HepG2 (cell line): ENCODE data around the gene ALG14. TPM values are rescaled to one million over a fixed set of nuclear protein-coding genes. Genes with fewer than 3 reads are reported as not detected.

Experiments
- ATF2 ChIP-seq: sonication (generic); formaldehyde crosslinking; IDR thresholded peaks from 2 replicates; pipeline ENCODE4 v1.4.0; 2020; ENCODE audit warnings: missing genetic modification reagents
- BCL6 ChIP-seq: IDR thresholded peaks from 2 replicates; pipeline ENCODE4 v1.6.1; 2016; ENCODE audit warnings: missing genetic modification reagents, missing compliant biosample characterization
- DNMT1 ChIP-seq: sonication (generic); formaldehyde crosslinking; IDR thresholded peaks from 2 replicates; pipeline ENCODE4 v1.5.1; 2020; ENCODE audit warnings: mild to moderate bottlenecking, missing genetic modification reagents
- EEA1 ChIP-seq: sonication (generic); formaldehyde crosslinking; IDR thresholded peaks from 2 replicates; pipeline ENCODE4 v1.5.1; 2020; ENCODE audit warnings: mild to moderate bottlenecking, missing genetic modification reagents, borderline replicate concordance
- GTF3A ChIP-seq: sonication (generic); formaldehyde crosslinking; conservative IDR thresholded peaks from 2 replicates; pipeline ENCODE4 v1.4.0; 2020; ENCODE audit warnings: mild to moderate bottlenecking, missing genetic modification reagents
- HHEX ChIP-seq: IDR thresholded peaks from 2 replicates; pipeline ENCODE4 v1.6.1; 2016; ENCODE audit warnings: control low read depth
- HMGA1 ChIP-seq: sonication (generic); formaldehyde crosslinking; conservative IDR thresholded peaks from 2 replicates; pipeline ENCODE4 v1.4.0; 2020; ENCODE audit warnings: missing genetic modification reagents
- HNF4G ChIP-seq, 2 experiments: sonication (generic) in 1 of 2; formaldehyde crosslinking in 1 of 2; IDR thresholded peaks; 2 replicates each; pipeline versions ENCODE4 v1.4.0 to v1.6.1; 2011 to 2020; ENCODE audit warnings: borderline replicate concordance in 2 of 2, low read depth in 2 of 2, mild to moderate bottlenecking in 2 of 2, low read length in 1 of 2, missing genetic modification reagents in 1 of 2, moderate library complexity in 1 of 2
- IRF2 ChIP-seq: IDR thresholded peaks from 2 replicates; pipeline ENCODE4 v1.6.1; 2018; ENCODE audit warnings: missing genetic modification reagents, missing compliant biosample characterization
- KDM6A ChIP-seq: IDR thresholded peaks from 2 replicates; pipeline ENCODE4 v1.6.1; 2016; ENCODE audit warnings: low read depth
- MAFF ChIP-seq: IDR thresholded peaks from 2 replicates; pipeline ENCODE4 v1.6.1; 2011; ENCODE audit warnings: low read depth, low read length, improper control_type of control experiment
- MIER3 ChIP-seq: IDR thresholded peaks from 2 replicates; pipeline ENCODE4 v1.6.1; 2016; ENCODE audit warnings: missing compliant biosample characterization, borderline replicate concordance
- NR2C2 ChIP-seq: sonication (generic); formaldehyde crosslinking; IDR thresholded peaks from 2 replicates; pipeline ENCODE4 v1.4.0; 2020; ENCODE audit warnings: missing genetic modification reagents, mild to moderate bottlenecking, moderate library complexity, borderline replicate concordance
- NRL ChIP-seq: sonication (generic); formaldehyde crosslinking; IDR thresholded peaks from 2 replicates; pipeline ENCODE4 v1.5.0; 2020; ENCODE audit warnings: missing genetic modification reagents, mild to moderate bottlenecking, moderate library complexity, borderline replicate concordance
- RARA ChIP-seq: IDR thresholded peaks from 2 replicates; pipeline ENCODE4 v1.6.1; 2016; ENCODE audit warnings: missing genetic modification reagents, missing compliant biosample characterization
- RCOR2 ChIP-seq: IDR thresholded peaks from 2 replicates; pipeline ENCODE4 v1.6.1; 2016; ENCODE audit warnings: missing biosample characterization, missing genetic modification reagents
- REPIN1 ChIP-seq: sonication (generic); formaldehyde crosslinking; IDR thresholded peaks from 2 replicates; pipeline ENCODE4 v1.8.0; 2022; ENCODE audit warnings: missing genetic modification reagents, low read depth, mild to moderate bottlenecking, borderline replicate concordance
- SALL1 ChIP-seq: sonication (generic); formaldehyde crosslinking; IDR thresholded peaks from 2 replicates; pipeline ENCODE4 v1.8.0; 2022; ENCODE audit warnings: mild to moderate bottlenecking, missing genetic modification reagents
- TCF7 ChIP-seq: sonication (generic); IDR thresholded peaks from 2 replicates; pipeline ENCODE4 v1.6.1; 2016; ENCODE audit warnings: antibody characterized with exemption, low read depth
- TGIF2 ChIP-seq: IDR thresholded peaks from 2 replicates; pipeline ENCODE4 v1.6.1; 2016; ENCODE audit warnings: control low read depth, missing compliant biosample characterization
- TOPORS ChIP-seq: sonication (generic); formaldehyde crosslinking; IDR thresholded peaks from 2 replicates; pipeline ENCODE4 v1.8.0; 2023; ENCODE audit warnings: mild to moderate bottlenecking, missing genetic modification reagents
- ZNF263 ChIP-seq: sonication (generic); formaldehyde crosslinking; IDR thresholded peaks from 2 replicates; pipeline ENCODE4 v1.4.0; 2020; ENCODE audit warnings: missing genetic modification reagents
- ZNF629 ChIP-seq: sonication (generic); formaldehyde crosslinking; conservative IDR thresholded peaks from 2 replicates; pipeline ENCODE4 v1.5.0; 2020; ENCODE audit warnings: missing genetic modification reagents
- ZNF646 ChIP-seq: sonication (generic); formaldehyde crosslinking; IDR thresholded peaks from 2 replicates; pipeline ENCODE4 v1.9.0; 2021; ENCODE audit warnings: mild to moderate bottlenecking, missing genetic modification reagents
- ZNF775 ChIP-seq: sonication (generic); formaldehyde crosslinking; IDR thresholded peaks from 2 replicates; pipeline ENCODE4 v1.4.0; 2020; ENCODE audit warnings: missing genetic modification reagents, mild to moderate bottlenecking, moderate library complexity, borderline replicate concordance
- polyA plus RNA-seq, 8 experiments: library from polyadenylated mRNA; depleted of rRNA in 3 of 8; stranded (reverse) in 7 of 8; unstranded in 1 of 8; fragments of >200 nt; fragmentation: Illumina TruSeq in 4 of 8; extraction: Trizol in 4 of 8; gene quantifications; 2 replicates each; pipeline versions ENCODE4 v1.2.1 to v1.2.3, GENCODE V29; 2011 to 2016; ENCODE audit warnings: low read depth in 4 of 8, missing spikeins in 1 of 8, mixed read lengths in 1 of 8; ENCODE audit not compliant: insufficient read depth in 1 of 8
- total RNA-seq, 5 experiments: library from RNA; depleted of rRNA; stranded (reverse); fragments of >200 nt; fragmentation: Illumina TruSeq; extraction: Trizol; gene quantifications; 2 replicates each; pipeline ENCODE4 v1.2.3, GENCODE V29; 2016; ENCODE audit warnings: low read depth in 1 of 5

The ALG14 gene
- total and polyA plus RNA-seq, 2 of the 13 experiments (the other 11 are each of a cell fraction or from before 2014, with no cell fraction given), result 4.5 to 12.7 TPM

DNA sequence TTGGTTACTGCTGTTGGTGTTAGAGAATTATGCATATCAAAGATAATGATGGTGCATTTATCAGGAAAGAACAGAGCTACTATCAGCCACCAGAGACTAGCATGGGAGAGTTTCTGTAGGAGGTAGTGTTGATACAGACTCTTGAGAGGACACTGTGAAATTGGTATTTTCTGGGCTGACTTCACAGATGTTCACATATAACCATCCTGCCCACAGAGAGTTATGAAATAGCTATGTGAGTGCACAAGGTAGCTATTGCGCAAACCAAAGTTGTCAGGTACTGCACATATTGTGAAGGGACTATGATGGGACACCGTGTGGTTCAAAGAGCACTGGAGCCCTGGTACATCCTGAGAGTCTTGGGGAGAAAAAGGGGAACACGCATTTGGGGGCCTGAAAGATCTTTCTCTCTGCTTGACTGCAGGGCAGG is 43.0 kb upstream of the ALG14 start (continued):
- TF ChIP-seq ZNF629 (CRISPR knock-in tag), result 0 out of 2 replicates have a peak, but pooled peaks have one; percentile 23
- TF ChIP-seq HHEX (CRISPR knock-in tag), result no peak
- 0 out of 2 replicates have a peak, but pooled peaks have one; percentile 21 for TF ChIP-seq KDM6A (CRISPR knock-in tag)
- TF ChIP-seq NR2C2 (CRISPR knock-in tag), result peak; percentile 40; the same call in 1 of the 2 replicates
- TF ChIP-seq REPIN1 (CRISPR knock-in tag), result peak; percentile 47; the same call in 1 of the 2 replicates
- no peak for TF ChIP-seq DNMT1 (CRISPR knock-in tag)
- no peak for TF ChIP-seq GTF3A (CRISPR knock-in tag)
- TF ChIP-seq ZNF775 (CRISPR knock-in tag), result no peak
- TF ChIP-seq MIER3 (CRISPR knock-in tag), result peak; percentile 71; the same call in 1 of the 2 replicates
- TF ChIP-seq ZNF263 (CRISPR knock-in tag), result no peak
- peak; percentile 72; the same call in 1 of the 2 replicates for TF ChIP-seq RCOR2 (CRISPR knock-in tag)
- TF ChIP-seq BCL6 (CRISPR knock-in tag), result peak; percentile 85
- TF ChIP-seq NRL (CRISPR knock-in tag), result no peak
- 0 out of 2 replicates have a peak, but pooled peaks have one; percentile 51 for TF ChIP-seq TGIF2 (CRISPR knock-in tag)
- peak; percentile 78 for TF ChIP-seq RARA (CRISPR knock-in tag)
- TF ChIP-seq ATF2 (CRISPR knock-in tag), result peak; percentile 60; the same call in 1 of the 2 replicates
- TF ChIP-seq EEA1 (CRISPR knock-in tag), result no peak
- 0 out of 2 replicates have a peak, but pooled peaks have one; percentile 26 for TF ChIP-seq TCF7
- peak; percentile 64; the same call in 1 of the 2 replicates for TF ChIP-seq HNF4G (IDR thresholded peaks at IDR 0.05; ENCODE audit: borderline replicate concordance, low read depth, low read length)
- TF ChIP-seq HNF4G (CRISPR knock-in tag; IDR thresholded peaks at IDR 0.05; ENCODE audit: borderline replicate concordance, low read depth), result peak; percentile 70
- no peak for TF ChIP-seq HMGA1 (CRISPR knock-in tag)
- TF ChIP-seq ZNF646 (CRISPR knock-in tag), result peak; percentile 87
- no peak for TF ChIP-seq TOPORS (CRISPR knock-in tag)
- TF ChIP-seq MAFF, result no peak
- peak; percentile 67; the same call in 1 of the 2 replicates for TF ChIP-seq IRF2 (CRISPR knock-in tag)
- TF ChIP-seq SALL1 (CRISPR knock-in tag), result peak; percentile 95
